Muscle of leg (tissue), 16 donors: ENCODE results near the gene TRAK1. TPM values are rescaled to one million over a fixed set of nuclear protein-coding genes. Genes with fewer than 3 reads are reported as not detected.
"Not testable (repeated sequence)": the region's sequence is repeated elsewhere in the genome, so short reads cannot be mapped to it uniquely, and the experiment has no call there.

Experiments used
- DNase-seq: peaks from one replicate; pipeline ENCODE4 v3.0.0; 2013
- H3K27ac ChIP-seq: one replicate; pipeline ENCODE4 v1.5.1; 2013; ENCODE audit warnings: mild to moderate bottlenecking, low read length, control low read depth
- H3K27me3 ChIP-seq: one replicate; pipeline ENCODE4 v1.6.1; 2013; ENCODE audit warnings: low read length; ENCODE audit not compliant: control insufficient read depth, insufficient read depth
- H3K36me3 ChIP-seq: one replicate; pipeline ENCODE4 v1.6.1; 2013; ENCODE audit warnings: low read length; ENCODE audit not compliant: control insufficient read depth, insufficient read depth
- H3K4me1 ChIP-seq: one replicate; pipeline ENCODE4 v1.6.1; 2013; ENCODE audit warnings: low read length; ENCODE audit not compliant: control insufficient read depth, insufficient read depth
- H3K4me3 ChIP-seq: one replicate; pipeline ENCODE4 v1.5.1; 2013; ENCODE audit warnings: low read length, control low read depth
- H3K9me3 ChIP-seq: replicated peaks from 2 replicates; pipeline ENCODE4 v1.6.1; 2013; ENCODE audit warnings: low read depth, low read length; ENCODE audit not compliant: control insufficient read depth
- WGBS: methylation state at CpG from one replicate; pipeline ENCODE4 v1.1.5; 2013; ENCODE audit warnings: missing lambda C conversion rate; ENCODE audit not compliant: insufficient coverage; 5-methylcytosine and 5-hydroxymethylcytosine counted together
- long read RNA-seq, 11 donors: transcript quantifications; one replicate each; lab custom pipeline, GENCODE V29; 2026
- polyA plus RNA-seq, 8 donors: library from polyadenylated mRNA; unstranded; fragments of 120-200 nt; gene quantifications; one replicate each; pipeline versions ENCODE4 v1.2.1 to v1.2.3, GENCODE V29; 2013; ENCODE audit warnings: inconsistent platforms in 1 of 8, low replicate concordance in 1 of 8; ENCODE audit not compliant: insufficient read length in 8 of 8, insufficient read depth in 1 of 8
- total RNA-seq: library from RNA; stranded (reverse); fragments of 120-200 nt; gene quantifications from one replicate; pipeline ENCODE4 v1.2.4, GENCODE V29; 2013

The TRAK1 gene, protein sequence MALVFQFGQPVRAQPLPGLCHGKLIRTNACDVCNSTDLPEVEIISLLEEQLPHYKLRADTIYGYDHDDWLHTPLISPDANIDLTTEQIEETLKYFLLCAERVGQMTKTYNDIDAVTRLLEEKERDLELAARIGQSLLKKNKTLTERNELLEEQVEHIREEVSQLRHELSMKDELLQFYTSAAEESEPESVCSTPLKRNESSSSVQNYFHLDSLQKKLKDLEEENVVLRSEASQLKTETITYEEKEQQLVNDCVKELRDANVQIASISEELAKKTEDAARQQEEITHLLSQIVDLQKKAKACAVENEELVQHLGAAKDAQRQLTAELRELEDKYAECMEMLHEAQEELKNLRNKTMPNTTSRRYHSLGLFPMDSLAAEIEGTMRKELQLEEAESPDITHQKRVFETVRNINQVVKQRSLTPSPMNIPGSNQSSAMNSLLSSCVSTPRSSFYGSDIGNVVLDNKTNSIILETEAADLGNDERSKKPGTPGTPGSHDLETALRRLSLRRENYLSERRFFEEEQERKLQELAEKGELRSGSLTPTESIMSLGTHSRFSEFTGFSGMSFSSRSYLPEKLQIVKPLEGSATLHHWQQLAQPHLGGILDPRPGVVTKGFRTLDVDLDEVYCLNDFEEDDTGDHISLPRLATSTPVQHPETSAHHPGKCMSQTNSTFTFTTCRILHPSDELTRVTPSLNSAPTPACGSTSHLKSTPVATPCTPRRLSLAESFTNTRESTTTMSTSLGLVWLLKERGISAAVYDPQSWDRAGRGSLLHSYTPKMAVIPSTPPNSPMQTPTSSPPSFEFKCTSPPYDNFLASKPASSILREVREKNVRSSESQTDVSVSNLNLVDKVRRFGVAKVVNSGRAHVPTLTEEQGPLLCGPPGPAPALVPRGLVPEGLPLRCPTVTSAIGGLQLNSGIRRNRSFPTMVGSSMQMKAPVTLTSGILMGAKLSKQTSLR
- total RNA-seq (62.6 TPM), polyA plus RNA-seq (100 to 1,000 TPM in 3 of 8 donors, 10 to 100 TPM in 5; 78.6 to 117 (median 91.5) TPM)
- long read RNA-seq, donor 1, partial matches to known transcripts: 0 of 2 reads
- long read RNA-seq, donor 1, other reads (novel, unspliced or antisense): 0 of 2 reads
- long read RNA-seq, donor 2: 0 reads
- long read RNA-seq, donor 3, full-length matches to known transcripts: 1 of 61 reads
- long read RNA-seq, donor 3, partial matches to known transcripts: 60 of 61 reads
- long read RNA-seq, donor 3, other reads (novel, unspliced or antisense): 0 of 61 reads
- long read RNA-seq, donor 4, partial matches to known transcripts: 0 of 1 reads
- long read RNA-seq, donor 4, other reads (novel, unspliced or antisense): 0 of 1 reads
- long read RNA-seq, donor 5, full-length matches to known transcripts: 3 of 44 reads
- long read RNA-seq, donor 5, partial matches to known transcripts: 41 of 44 reads
- long read RNA-seq, donor 5, other reads (novel, unspliced or antisense): 0 of 44 reads
- long read RNA-seq, donor 6, full-length matches to known transcripts: 4 of 11 reads
- long read RNA-seq, donor 6, partial matches to known transcripts: 7 of 11 reads
- long read RNA-seq, donor 6, other reads (novel, unspliced or antisense): 0 of 11 reads
- long read RNA-seq, donor 7: 0 reads
- long read RNA-seq, donor 8, partial matches to known transcripts: 5 of 5 reads
- long read RNA-seq, donor 8, other reads (novel, unspliced or antisense): 0 of 5 reads
- long read RNA-seq, donor 9, partial matches to known transcripts: 30 of 30 reads
- long read RNA-seq, donor 9, other reads (novel, unspliced or antisense): 0 of 30 reads
- long read RNA-seq, donor 10, partial matches to known transcripts: 13 of 13 reads
- long read RNA-seq, donor 10, other reads (novel, unspliced or antisense): 0 of 13 reads
- long read RNA-seq, donor 11, partial matches to known transcripts: 5 of 5 reads
- long read RNA-seq, donor 11, other reads (novel, unspliced or antisense): 0 of 5 reads

DNA sequence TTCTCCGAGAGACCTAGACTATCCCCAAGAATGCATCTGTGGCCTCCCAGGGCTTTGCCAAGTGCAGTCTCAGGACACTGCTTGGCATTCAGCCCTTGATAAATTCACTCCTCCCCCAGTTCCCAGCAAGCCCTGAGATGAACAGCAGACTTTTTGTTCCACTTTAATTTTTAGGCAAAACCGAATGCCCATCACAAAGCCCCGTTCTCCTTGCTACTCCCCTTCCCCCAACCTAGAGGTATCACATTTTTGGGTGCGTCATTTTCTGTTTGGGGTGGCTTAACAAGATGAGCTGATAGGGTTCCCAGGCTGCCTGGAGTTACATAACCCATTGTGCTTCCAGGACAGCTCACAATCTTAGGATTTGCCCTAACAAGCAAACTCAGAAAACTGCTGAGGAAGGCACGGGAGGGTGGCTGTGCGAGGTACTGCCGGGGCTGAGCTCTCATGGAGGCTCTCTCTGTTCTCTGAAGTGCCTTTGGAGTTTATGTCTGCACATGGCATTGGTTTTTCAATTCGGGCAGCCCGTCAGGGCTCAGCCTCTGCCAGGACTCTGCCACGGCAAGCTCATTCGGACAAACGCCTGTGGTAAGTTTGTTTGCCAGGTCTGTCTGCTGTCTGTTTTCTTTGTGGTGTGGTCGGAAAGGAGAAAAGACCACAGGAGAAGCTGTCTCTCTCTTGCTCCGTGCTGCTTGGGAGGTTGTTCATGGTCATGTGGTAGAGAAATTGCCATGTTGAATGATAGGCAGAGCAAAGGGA lies at the start of gene TRAK1:
TRAK1 (plus strand) TSS at position 385 of the 759 bp plus-strand sequence; CDS start at position 498, 113 bp downstream.
- H3K9me3 ChIP-seq: no peaks in the 10 kb centered on the region
- peaks cover 23% of the 10 kb centered on the region for H3K4me1 ChIP-seq
- H3K27ac ChIP-seq: peak within 1 kb of the TSS; percentile 81
- peak; percentile 53 for DNase-seq
- H3K36me3 ChIP-seq: peaks cover 56% of the 10 kb centered on the region
- no peaks in the 10 kb centered on the region for H3K27me3 ChIP-seq
- 78% methylated on average over 10 of the region's 14 CpGs for WGBS
- peak within 1 kb of the TSS; percentile 3 for H3K4me3 ChIP-seq

DNA sequence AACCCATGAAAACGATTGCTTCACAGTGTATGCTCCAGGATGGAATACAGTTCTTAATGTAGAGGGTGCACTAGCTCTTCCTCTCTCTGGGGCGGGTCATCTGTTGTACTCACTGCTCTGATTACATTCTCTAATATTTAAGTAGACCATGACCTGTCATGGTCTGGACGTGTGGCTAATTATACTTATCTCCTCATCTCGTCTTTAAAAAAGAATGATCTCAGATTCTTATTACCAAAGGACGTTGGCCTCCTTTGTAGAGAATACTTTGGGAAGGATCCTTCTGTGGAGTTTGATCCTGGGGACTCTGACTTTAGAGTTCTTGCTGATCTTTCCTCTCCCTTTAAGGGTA lies 48.4 kb upstream of the TRAK1 start:
- Histone ChIP-seq H3K9me3 (no peaks in the 10 kb centered on the region), H3K27ac (peak overlapping the region; percentile 97), H3K4me1 (peaks cover 32% of the 10 kb centered on the region), H3K36me3 (no peaks in the 10 kb centered on the region), H3K4me3 (no peak overlapping the region), H3K27me3 (no peaks in the 10 kb centered on the region)
- WGBS: no CpG with 5 or more reads among the region's 5 CpGs
- no peak for DNase-seq

DNA sequence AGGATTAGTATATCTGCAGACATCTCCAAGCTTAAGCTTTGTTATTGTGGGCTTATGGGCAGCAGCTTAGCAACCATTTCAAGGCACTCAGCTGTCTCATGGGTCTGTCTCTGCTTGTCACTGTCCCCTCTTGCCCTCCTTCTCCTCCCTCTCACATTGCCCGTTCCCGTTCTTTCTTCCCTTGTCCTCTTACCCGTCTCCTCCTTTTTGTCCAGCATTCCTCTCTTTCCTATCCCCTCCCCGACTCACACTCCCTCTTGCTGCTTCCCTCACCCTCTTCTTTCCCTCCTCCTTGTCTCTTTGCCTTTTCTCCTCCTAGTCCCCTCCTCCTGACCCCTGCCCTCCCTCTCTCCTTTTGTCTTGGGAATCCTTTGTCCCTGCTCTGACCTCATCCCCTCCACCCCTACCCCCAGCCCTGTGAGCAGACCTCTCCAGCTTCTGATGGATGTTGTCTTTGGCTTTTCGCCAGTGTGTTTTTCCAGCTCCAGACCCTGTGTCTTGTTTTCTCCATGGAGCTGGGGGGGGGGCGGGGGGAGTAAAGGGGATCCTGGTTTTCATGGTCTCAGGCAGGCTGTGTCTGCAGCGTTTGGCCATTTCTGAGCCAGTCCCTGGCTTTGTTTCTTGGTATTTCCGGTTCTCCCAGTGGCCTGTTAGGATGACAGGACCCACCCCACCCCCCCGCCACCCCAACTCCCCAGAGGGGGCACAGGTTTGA lies 47.9 kb upstream of the TRAK1 start:
- H3K27me3 ChIP-seq: no peaks in the 10 kb centered on the region
- peaks cover 34% of the 10 kb centered on the region for H3K4me1 ChIP-seq
- peak; percentile 94 for DNase-seq
- H3K27ac ChIP-seq: peak overlapping the region; percentile 97
- 16% methylated on average over 4 of the region's 9 CpGs for WGBS
- H3K4me3 ChIP-seq: peak overlapping the region; percentile 2
- no peaks in the 10 kb centered on the region for H3K9me3 ChIP-seq
- H3K36me3 ChIP-seq: no peaks in the 10 kb centered on the region

DNA sequence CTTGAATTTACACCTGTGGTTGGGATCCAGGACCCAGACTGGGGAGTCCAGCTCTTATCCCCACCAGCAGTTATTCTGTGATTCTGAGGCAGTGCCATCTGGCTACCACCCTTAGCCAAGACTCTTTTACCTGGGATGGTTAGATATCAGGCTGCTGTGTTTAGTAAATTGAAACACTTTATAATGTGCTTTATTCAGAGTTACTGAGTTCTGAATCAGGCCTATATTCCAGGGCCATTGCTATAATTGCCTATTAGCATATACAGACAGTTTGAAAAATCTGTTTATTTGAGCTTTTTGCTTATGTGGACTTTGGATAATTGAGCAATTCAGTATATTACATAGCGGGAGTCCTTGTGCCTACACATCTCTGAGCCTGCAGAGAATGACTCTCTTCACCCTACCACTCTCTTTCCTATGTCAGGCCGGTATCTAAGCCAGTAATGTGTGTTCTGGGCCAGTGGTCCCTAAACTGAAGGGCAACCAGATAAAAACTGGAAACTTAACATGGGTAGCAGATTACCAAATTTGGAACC lies 45.4 kb upstream of the TRAK1 start:
- Histone ChIP-seq H3K4me3 (no peak overlapping the region), H3K4me1 (peaks cover 41% of the 10 kb centered on the region), H3K36me3 (no peaks in the 10 kb centered on the region), H3K9me3 (no peaks in the 10 kb centered on the region), H3K27ac (peak overlapping the region; percentile 65), H3K27me3 (no peaks in the 10 kb centered on the region)
- WGBS: 100% methylated on average over 1 of the region's 2 CpGs
- DNase-seq: no peak

DNA sequence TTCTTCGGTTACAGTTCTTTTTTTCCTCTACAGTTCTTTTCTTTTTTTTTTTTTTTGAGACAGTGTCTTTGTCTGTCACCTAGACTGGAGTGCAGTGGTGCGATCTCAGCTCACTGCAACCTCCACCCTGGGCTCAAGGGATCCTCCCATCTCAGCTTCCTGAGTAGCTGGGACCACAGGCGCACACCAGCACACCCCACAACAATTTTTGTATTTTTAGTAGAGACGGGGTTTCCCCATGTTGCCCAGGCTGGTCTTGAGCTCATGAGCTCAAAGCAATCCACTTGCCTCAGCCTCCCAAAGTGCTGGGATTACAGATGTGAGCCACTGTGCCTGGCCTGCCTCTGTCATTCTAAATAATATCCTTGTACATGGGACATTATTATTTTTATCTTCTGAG lies 42.6 kb upstream of the TRAK1 start:
- not testable (repeated sequence) for H3K36me3 ChIP-seq, H3K27me3 ChIP-seq, DNase-seq, H3K4me3 ChIP-seq, H3K9me3 ChIP-seq, H3K27ac ChIP-seq
- WGBS: no CpG with 5 or more reads among the region's 4 CpGs
- H3K4me1 ChIP-seq: peaks cover 47% of the 10 kb centered on the region

DNA sequence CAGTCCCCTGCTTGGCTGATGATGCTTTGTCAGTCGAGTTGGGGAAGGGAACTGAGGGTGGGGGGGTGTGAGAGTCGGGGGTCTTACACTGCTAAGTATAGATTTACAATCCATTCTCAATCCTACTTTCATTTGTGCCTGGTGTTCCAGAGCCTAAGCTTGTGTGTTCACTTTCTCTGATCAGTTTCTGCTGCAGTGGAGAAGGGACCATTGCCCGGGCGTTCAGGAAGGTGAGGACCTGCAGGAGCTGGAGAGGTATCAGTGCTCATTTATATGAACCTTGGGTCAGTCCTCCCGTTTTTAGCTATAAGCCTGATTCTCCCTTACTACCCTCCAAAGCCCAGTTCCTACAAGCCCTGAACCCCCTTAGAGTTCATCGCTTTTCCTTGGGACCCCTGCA lies 41.0 kb upstream of the TRAK1 start:
- 100% methylated on average over 1 of the region's 6 CpGs for WGBS
- Histone ChIP-seq H3K4me1 (peaks cover 40% of the 10 kb centered on the region), H3K36me3 (peaks cover 5% of the 10 kb centered on the region), H3K27me3 (no peaks in the 10 kb centered on the region), H3K9me3 (no peaks in the 10 kb centered on the region), H3K27ac (no peak overlapping the region), H3K4me3 (no peak overlapping the region)
- DNase-seq: no peak

DNA sequence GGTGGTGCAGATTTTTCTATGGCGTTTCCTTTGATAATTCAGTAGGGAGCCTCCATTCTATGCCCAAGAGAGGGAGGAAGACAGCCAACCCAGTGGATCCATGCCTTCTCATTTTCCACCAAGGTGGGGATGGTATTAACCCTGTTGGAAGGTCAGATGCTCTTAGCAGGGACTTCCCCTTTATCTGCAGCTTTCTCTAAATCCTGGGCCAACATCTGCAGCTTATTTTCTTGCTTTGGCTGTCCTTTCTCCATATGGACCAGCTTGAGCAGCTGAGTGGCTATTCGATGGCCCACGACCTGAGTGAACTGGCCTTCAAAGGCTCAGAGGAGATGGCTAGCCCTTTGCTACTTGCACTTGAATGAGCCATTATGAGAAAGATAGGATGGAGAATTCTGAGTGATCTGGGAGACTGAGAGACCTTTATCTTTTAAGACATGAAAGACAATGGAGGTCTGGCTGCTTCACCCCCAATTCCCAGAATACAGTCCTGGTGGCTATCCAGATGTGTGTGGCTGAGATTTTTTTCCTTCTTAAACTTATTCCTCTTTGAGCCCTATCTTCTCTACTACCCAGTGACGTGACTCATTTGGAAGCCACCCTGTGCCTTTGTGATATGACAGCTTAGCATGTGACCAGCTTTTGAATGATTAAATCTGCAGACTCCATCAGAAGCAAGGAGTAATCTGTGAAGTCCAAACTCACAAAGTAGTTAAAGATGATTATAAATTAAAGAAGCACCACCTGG lies 39.6 kb upstream of the TRAK1 start:
- WGBS: 60% methylated on average over 2 of the region's 4 CpGs
- DNase-seq: no peak
- no peaks in the 10 kb centered on the region for H3K9me3 ChIP-seq

More for the DNA sequence above, 39.6 kb upstream of the TRAK1 start:
- Histone ChIP-seq H3K27me3 (no peaks in the 10 kb centered on the region), H3K27ac (peak overlapping the region; percentile 90), H3K4me1 (peaks cover 35% of the 10 kb centered on the region), H3K4me3 (no peak overlapping the region), H3K36me3 (peaks cover 5% of the 10 kb centered on the region)
